Smooth muscle cell (in vitro differentiated cells): ENCODE results near the gene LZTFL1. TPM values are rescaled to one million over a fixed set of nuclear protein-coding genes. Genes with fewer than 3 reads are reported as not detected.

Experiments used
- DNase-seq: peaks from one replicate; lab custom pipeline; 2025; ENCODE audit not compliant: unreplicated experiment; lab: John Stamatoyannopoulos, UW
- H2AFZ ChIP-seq: fragments of 200-600 bp; sonication (generic); 2 replicates; pipeline ENCODE4 v1.6.0; 2016; ENCODE audit warnings: antibody characterized with exemption, low read depth, mild to moderate bottlenecking
- H3F3A ChIP-seq: fragments of 200-600 bp; sonication (generic); 2 replicates; pipeline ENCODE4 v1.6.0; 2017; ENCODE audit warnings: antibody characterized with exemption, low read depth
- H3K27ac ChIP-seq: fragments of 200-600 bp; sonication (generic); 2 replicates; pipeline ENCODE4 v1.5.1; 2016; ENCODE audit warnings: low read depth, mild to moderate bottlenecking
- H3K27me3 ChIP-seq: fragments of 200-600 bp; sonication (generic); 2 replicates; pipeline ENCODE4 v1.6.1; 2016; ENCODE audit warnings: low read depth, mild to moderate bottlenecking
- H3K36me3 ChIP-seq: fragments of 200-600 bp; sonication (generic); 2 replicates; pipeline ENCODE4 v1.5.1; 2016; ENCODE audit warnings: low read depth
- H3K4me1 ChIP-seq: fragments of 200-600 bp; sonication (generic); 2 replicates; pipeline ENCODE4 v1.5.1; 2016; ENCODE audit warnings: low read depth
- H3K4me2 ChIP-seq: fragments of 200-600 bp; sonication (generic); 2 replicates; pipeline ENCODE4 v1.6.0; 2016; ENCODE audit warnings: mild to moderate bottlenecking
- H3K4me3 ChIP-seq: fragments of 200-600 bp; sonication (generic); 2 replicates; pipeline ENCODE4 v1.5.1; 2016; ENCODE audit warnings: mild to moderate bottlenecking
- H3K79me2 ChIP-seq: fragments of 200-600 bp; sonication (generic); 2 replicates; pipeline ENCODE4 v1.6.0; 2016; ENCODE audit warnings: low read depth, mild to moderate bottlenecking
- H3K9ac ChIP-seq: fragments of 200-600 bp; sonication (generic); 2 replicates; pipeline ENCODE4 v1.6.0; 2016; ENCODE audit warnings: low read depth
- H3K9me3 ChIP-seq: fragments of 200-600 bp; sonication (generic); replicated peaks from 2 replicates; pipeline ENCODE4 v1.5.1; 2016; ENCODE audit warnings: low read depth
- H4K20me1 ChIP-seq: fragments of 200-600 bp; sonication (generic); 2 replicates; pipeline ENCODE4 v1.6.0; 2016; ENCODE audit warnings: low read depth
- CTCF ChIP-seq: fragments of 200-600 bp; sonication (generic); IDR thresholded peaks from 2 replicates; pipeline ENCODE4 v1.5.1; 2017; ENCODE audit warnings: borderline replicate concordance, mild to moderate bottlenecking, antibody characterized with exemption; ENCODE audit not compliant: insufficient read depth, poor library complexity, severe bottlenecking
- WGBS: methylation state at CpG from one replicate; pipeline ENCODE4 v1.1.7; 2016; ENCODE audit warnings: low lambda C conversion rate; 5-methylcytosine and 5-hydroxymethylcytosine counted together
- polyA plus RNA-seq: library from polyadenylated mRNA; unstranded; fragments of >200 nt; fragmentation: Nextera tagmentation; extraction: Ambion mirVana; gene quantifications from 2 replicates; pipeline ENCODE4 v1.2.1, GENCODE V29; 2016
- total RNA-seq: library from RNA; depleted of rRNA; stranded (reverse); fragments of >200 nt; gene quantifications from 2 replicates; pipeline ENCODE4 v1.2.3, GENCODE V29; 2014

LZTFL1 gene
- total and polyA plus RNA-seq, 2 experiments from 2014 or later = 8.6 to 29.4 TPM

- DNase-seq = no peak
- Histone ChIP-seq H2AFZ (no peak overlapping the region), H3K4me2 (no peak overlapping the region), H3K4me3 (no peak overlapping the region), H3K9me3 (no peaks in the 10 kb centered on the region), H3K4me1 (no peaks in the 10 kb centered on the region), H3K36me3 (no peaks in the 10 kb centered on the region), H4K20me1 (no peaks in the 10 kb centered on the region), H3K27ac (no peak overlapping the region), H3F3A (no peaks in the 10 kb centered on the region), H3K79me2 (no peaks in the 10 kb centered on the region), H3K27me3 (peaks cover 94% of the 10 kb centered on the region), H3K9ac (no peak overlapping the region)
- TF ChIP-seq CTCF = no peak
- 45% methylated on average over 1 of the region's 1 CpG for WGBS
Observed at GRCh38 chr3:45848392-45848791, 6.5 kb upstream of the LZTFL1 start.

- no peak for DNase-seq
- no peak overlapping the region for H2AFZ ChIP-seq
- no peak overlapping the region for H3K4me3 ChIP-seq
- H3K9ac ChIP-seq = no peak overlapping the region
- WGBS = 95% methylated on average over 1 of the region's 1 CpG
- peaks cover 6% of the 10 kb centered on the region for H3K4me1 ChIP-seq
- no peaks in the 10 kb centered on the region for H3F3A ChIP-seq
- no peak for TF ChIP-seq CTCF
- no peaks in the 10 kb centered on the region for H3K36me3 ChIP-seq
- H3K27ac ChIP-seq = no peak overlapping the region
- no peaks in the 10 kb centered on the region for H4K20me1 ChIP-seq
- no peaks in the 10 kb centered on the region for H3K79me2 ChIP-seq
- no peaks in the 10 kb centered on the region for H3K9me3 ChIP-seq
- peaks cover 56% of the 10 kb centered on the region for H3K27me3 ChIP-seq
- no peak overlapping the region for H3K4me2 ChIP-seq
Observed at GRCh38 chr3:45844616-45845015, 2.7 kb upstream of the LZTFL1 start.

DNA sequence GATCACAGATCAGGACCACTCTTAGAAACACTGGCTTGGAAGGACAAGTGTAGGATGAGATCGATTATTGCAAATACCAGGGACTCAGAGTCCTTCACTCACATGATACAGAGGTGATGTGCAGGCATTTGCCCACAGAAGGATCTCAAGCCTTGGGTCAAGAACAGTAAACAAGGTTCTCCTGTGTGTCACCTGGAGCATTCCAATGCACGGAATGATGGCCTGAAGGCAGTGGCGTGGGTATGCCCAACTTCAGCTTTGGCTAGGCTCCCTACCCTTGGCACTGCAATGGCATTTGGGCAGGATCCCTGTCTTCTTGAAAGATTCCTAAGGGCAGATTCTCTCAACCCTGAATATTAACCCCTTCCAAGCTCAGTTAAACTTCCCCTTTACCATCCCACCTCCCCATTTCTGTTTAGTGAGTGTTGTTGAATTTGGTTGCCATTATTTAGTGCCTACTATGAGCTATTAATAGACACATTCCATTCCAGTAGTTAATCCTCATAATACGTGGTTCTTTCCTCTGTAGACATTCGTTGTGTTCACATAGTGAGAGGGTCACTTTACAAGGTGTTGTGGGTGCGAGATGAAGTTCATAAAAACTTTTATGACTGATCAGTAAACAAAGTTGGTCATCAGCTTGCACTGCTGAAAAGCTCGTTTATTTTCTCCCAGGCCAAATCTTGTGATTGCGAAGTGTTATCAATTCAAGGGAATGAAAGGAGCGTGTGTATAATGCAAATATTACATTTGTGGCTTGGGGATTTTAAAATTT, 1.1 kb upstream of the LZTFL1 start:
- Histone ChIP-seq H3K36me3 (no peaks in the 10 kb centered on the region), H3K27me3 (peaks cover 40% of the 10 kb centered on the region), H3K9ac (no peak overlapping the region), H3K9me3 (no peaks in the 10 kb centered on the region), H3K27ac (no peak overlapping the region), H3K79me2 (no peaks in the 10 kb centered on the region), H4K20me1 (no peaks in the 10 kb centered on the region), H3K4me1 (peaks cover 6% of the 10 kb centered on the region), H3K4me2 (no peak overlapping the region), H3F3A (no peaks in the 10 kb centered on the region), H2AFZ (no peak overlapping the region), H3K4me3 (no peak overlapping the region)
- DNase-seq = no peak
- 76% methylated on average over 9 of the region's 9 CpGs for WGBS
- no peak for TF ChIP-seq CTCF

GRCh38 chr3:45841420-45841756, 531 bp downstream of the LZTFL1 start:
- Histone ChIP-seq H2AFZ (peak overlapping the region; percentile 96), H3K4me1 (peaks cover 6% of the 10 kb centered on the region), H3K27ac (peak overlapping the region; percentile 89), H3K4me3 (peak overlapping the region; percentile 85), H3K36me3 (no peaks in the 10 kb centered on the region), H3K9me3 (no peaks in the 10 kb centered on the region), H3K27me3 (peaks cover 24% of the 10 kb centered on the region), H3K4me2 (peak overlapping the region; percentile 86), H4K20me1 (no peaks in the 10 kb centered on the region), H3F3A (no peaks in the 10 kb centered on the region), H3K79me2 (no peaks in the 10 kb centered on the region), H3K9ac (peak overlapping the region; percentile 97)
- DNase-seq = no peak
- no peak for TF ChIP-seq CTCF
- 8% methylated on average over 15 of the region's 15 CpGs for WGBS
